Stimulated activated CD4-positive, alpha-beta T cell treated with anti-CD3 and anti-CD28 coated beads, TNF-alpha, amount 100 ng/mL, for 24 hours (primary cell): ENCODE data around the gene RABEPK.
"Not testable (repeated sequence)": the region's sequence is repeated elsewhere in the genome, so short reads cannot be mapped to it uniquely, and the experiment has no call there.

ENCODE experiments used
- DNase-seq, 3 experiments: peaks; one replicate each; pipeline ENCODE4 v3.0.0-alpha.2; 2020; ENCODE audit warnings: low read depth in 3 of 3

RABEPK gene, protein sequence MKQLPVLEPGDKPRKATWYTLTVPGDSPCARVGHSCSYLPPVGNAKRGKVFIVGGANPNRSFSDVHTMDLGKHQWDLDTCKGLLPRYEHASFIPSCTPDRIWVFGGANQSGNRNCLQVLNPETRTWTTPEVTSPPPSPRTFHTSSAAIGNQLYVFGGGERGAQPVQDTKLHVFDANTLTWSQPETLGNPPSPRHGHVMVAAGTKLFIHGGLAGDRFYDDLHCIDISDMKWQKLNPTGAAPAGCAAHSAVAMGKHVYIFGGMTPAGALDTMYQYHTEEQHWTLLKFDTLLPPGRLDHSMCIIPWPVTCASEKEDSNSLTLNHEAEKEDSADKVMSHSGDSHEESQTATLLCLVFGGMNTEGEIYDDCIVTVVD

DNA sequence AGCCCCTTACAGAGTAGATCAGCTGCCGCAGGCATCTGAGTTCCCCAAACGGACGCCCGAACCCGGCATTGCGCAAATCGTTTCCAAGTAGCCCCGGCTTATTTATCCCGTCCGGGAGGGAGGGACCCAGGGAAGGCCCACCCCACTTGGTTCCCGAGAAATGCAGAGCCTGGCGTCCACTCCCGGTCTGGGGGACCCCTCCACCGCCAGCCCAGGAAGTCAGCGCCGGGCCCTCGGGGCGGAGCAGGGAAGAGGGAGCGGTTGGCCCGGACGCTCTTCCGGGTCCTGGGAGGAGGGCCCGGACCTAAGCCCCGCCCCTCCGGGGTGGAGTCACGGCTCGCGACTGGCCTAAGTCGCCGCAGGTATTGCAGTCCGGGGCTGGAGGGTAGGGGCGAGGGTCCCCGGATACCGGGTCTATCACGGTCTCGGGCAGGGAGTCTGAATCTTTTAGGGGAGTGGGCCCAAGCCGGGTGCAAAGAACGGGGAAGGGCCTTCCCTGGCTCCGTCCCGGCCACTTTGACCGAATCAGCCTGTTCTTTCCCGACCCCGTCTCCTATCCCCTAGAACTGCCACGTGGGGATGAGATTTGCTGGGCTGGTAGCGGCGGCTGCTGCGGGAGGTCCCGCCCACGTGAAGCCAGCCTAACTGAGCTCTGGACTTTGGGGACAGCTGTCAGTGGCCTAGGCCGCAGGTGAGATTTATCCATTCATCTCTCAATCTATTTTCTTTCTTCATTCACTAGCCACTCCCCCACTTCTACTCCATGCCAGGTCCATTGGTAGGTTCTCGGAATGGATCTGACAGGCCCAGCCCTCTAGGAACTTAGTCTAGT lies at the start of gene RABEPK:
Gene RABEPK, plus strand, starts transcription at position 327 of the 832 bp plus-strand sequence. CDS start 2,472 bp downstream, outside the sequence.
- DNase-seq: peak; percentile 80 to 93 (median 81)

DNA sequence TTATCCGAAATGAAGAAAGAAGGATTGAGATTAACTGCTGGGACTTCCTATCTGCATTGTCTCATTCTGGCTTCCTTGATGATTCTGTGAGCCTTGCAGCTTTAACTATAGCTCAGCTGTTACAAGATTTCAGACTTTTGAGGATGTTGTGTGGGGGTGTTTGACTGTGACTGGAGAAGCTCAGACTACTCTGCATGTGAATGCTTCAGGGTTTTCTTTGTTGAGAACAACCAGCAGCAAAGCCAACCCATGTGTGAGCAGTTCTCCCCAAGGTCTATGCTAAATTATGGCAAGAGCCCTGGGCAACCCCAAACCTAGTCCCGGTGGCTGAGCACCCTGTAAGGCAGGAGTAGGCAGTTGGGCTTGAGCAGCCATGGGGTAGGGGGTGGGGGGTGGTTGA lies 48.6 kb upstream of the RABEPK start:
- DNase-seq: no peak

DNA sequence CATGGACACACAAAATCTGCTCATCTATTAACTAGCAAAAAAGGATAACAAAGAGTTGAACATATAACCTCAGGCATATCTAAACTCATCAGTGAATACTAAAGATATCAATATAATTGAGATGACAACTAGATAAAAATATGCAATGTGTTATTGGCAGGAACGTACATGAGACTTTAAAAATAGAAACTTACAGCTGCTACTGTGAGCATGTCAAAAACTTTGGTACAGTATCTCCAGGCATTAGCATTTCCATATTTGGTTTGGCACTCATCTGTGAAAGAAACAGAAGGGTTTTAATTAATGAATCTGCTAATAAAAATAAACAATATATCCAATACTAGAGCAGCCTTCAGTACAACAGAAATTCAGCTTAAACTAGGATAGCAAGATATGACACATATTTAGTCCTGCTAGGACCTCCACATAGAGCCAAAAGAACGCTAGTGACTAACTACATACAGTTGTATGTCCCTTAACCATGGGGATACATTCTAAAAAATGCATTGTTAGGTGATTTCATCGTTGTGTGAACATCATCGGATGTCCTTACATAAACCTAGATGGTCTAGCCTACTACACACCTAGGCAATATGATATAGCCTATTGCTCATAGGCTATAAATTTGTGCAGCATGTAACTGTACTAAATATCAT lies 46.5 kb upstream of the RABEPK start:
- DNase-seq: no peak

GRCh38 chr9:125156551-125156950 lies 43.8 kb upstream of the RABEPK start:
- no peak for DNase-seq

DNA sequence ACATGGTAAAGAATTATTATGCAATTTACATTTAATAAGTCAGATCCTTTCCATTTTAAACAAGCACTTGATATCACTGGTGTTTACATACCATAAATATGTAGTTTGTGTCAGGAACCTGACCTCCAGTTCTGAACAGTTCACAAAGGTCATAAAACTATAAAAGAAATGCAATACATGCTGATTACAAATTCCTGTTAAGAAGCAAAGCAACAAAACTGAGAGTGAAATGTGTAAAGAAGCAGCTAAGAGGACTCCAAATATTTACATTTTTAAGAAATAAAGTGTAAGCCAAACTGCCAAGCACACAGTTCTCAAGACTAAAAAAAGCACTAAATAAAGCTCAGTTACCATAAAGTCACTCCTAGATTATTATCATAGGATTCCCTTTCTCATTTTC lies 39.6 kb upstream of the RABEPK start:
- DNase-seq: no peak

DNA sequence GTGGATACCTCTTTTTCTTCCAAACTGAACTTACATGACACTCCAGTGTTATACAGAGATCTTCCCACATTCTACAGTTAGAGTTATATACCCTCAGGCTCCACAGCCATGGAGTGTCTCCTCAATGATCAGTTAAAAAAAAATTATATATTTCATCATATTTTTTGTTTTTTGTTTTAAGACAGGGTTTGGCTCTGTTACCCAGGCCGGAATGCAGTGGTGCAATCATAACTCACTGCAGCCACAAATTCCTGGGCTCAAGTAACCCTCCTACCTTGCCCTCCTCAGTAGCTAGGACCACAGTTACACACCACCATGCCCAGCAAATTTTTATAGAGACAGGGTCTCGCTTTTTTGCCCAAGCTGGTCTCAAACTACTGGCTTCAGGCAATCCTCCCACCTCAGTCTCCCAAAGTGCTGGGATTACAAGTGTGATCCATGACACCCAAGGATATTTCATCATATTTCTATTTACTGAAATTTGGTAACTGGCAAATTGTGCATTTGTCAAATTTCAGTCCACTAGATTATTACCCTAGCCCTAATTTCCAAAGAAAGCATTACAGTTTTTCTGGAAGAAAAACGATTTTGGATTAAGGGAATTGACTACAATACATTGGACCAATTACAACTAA lies 38.9 kb upstream of the RABEPK start:
- DNase-seq: no peak

DNA sequence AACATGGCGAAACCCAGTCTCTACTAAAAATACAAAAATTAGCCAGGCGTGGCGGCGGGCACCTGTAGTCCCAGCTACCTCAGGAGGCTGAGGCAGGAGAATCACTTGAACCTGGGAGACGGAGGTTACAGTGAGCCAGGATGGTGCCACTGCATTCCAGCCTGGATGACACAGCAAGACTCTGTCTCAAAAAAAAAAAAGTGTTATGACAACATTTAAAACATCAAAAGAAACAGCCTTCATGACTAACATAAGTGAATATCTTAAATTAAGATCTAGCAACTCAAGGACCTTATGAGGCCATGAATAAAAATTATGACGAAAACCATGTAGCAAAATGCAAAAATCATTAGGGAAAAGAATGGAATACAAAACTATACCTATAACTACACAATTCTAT lies 37.5 kb upstream of the RABEPK start:
- DNase-seq: not testable (repeated sequence)

DNA sequence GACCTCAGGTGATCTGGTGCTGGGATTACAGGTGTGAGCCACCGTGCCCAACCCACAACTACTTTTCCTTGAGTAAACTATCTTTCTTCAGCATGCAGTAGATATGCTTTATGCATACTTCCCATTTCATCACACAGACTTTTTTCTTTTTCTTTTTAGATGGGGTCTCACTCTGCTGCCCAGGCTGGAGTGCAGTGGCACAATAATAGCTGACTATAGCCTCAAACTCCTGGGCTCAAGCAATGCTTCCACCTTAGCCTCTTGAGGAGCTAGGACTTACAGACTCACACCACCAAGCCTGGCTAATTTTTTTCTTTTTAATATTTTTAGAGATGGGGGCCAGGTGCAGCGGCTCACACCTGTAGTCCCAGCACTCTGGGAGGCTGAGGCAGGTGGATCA lies 33.6 kb upstream of the RABEPK start:
- no peak for DNase-seq

- DNase-seq: no peak
These were observed 30.4 kb upstream of the RABEPK start for GRCh38 chr9:125169895-125170294.

GRCh38 chr9:125172031-125172755 lies 28.1 kb upstream of the RABEPK start:
- DNase-seq: no peak

GRCh38 chr9:125176636-125177035 lies 23.7 kb upstream of the RABEPK start:
- no peak for DNase-seq

GRCh38 chr9:125177888-125178287 lies 22.5 kb upstream of the RABEPK start:
- no peak for DNase-seq

- not testable (repeated sequence) for DNase-seq
These were observed 20.6 kb upstream of the RABEPK start for GRCh38 chr9:125179776-125180175.

DNA sequence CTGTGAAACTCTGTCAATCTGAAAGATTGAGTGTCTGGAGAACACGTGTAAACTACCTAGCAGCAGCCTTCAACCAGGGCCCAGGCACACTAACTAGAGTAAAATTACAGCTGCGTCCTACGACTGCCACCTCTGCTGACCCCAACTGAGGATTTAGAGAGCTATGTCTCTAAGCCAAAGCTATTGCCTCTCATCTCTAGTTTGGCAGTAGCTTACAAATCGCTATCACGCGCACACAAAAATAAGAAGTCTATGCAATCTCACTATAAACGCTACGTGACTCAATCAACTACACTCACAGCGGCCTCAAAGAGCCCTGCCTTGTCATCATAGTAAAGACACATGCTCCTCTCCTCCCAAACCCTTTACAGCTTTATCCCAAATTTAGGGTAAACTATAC lies 19.5 kb upstream of the RABEPK start:
- no peak for DNase-seq

GRCh38 chr9:125181756-125182155 lies 18.6 kb upstream of the RABEPK start:
- not testable (repeated sequence) for DNase-seq

GRCh38 chr9:125183054-125183453 lies 17.3 kb upstream of the RABEPK start:
- DNase-seq: no peak

GRCh38 chr9:125183561-125183960 lies 16.8 kb upstream of the RABEPK start:
- no peak for DNase-seq

- peak in 1 of 3 experiments; percentile 5 for DNase-seq
These were observed 11.4 kb upstream of the RABEPK start for GRCh38 chr9:125189011-125189360.

- peak; percentile 94 to 98 (median 95) for DNase-seq
These were observed 10.7 kb upstream of the RABEPK start, which contains the start of gene PPP6C for GRCh38 chr9:125189361-125190289. Gene PPP6C (minus strand): TSS chr9:125189803. CDS start chr9:125189718, 85 bp downstream.

DNA sequence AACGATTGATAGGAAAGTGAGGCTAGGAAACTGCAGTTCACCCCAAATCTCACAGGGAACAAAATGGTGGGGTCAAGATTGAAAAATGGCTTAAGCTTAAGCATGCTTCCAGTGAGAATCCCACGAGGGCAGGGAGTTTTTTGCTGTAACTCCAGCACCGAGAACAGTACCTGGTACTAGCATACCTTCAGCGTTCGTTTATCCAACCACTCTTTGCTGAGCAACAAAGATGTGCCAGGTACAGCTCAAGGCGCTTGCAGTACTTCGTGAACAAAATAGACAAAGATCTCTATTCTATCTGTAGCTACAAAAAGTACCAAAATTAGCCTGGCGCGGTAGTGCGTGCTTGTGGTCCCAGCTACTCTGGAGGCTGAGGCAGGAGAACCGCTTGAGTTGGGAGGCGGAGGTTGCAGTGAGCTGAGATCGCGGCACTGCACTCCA lies 10.0 kb upstream of the RABEPK start:
- no peak for DNase-seq
